HG03571 (cell line): ENCODE measurements around the gene MYOZ2.

Source experiments
- ATAC-seq: cut with Tn5 transposase; IDR thresholded peaks from one replicate; pipeline ENCODE4 v1.9.1; 2021; ENCODE audit not compliant: unreplicated experiment

Gene MYOZ2

GRCh38 chr4:119237201-119237600, 101.6 kb downstream of the MYOZ2 start:
- no peak for ATAC-seq
